Erythroblast (primary cell): ENCODE results near the gene IFITM5.

Experiments
- GATA1 ChIP-seq: IDR thresholded peaks from 2 replicates; pipeline ENCODE4 v1.6.1; 2011; ENCODE audit warnings: low read depth, mild to moderate bottlenecking, control low read depth, low read length, moderate library complexity
- POLR2A ChIP-seq: IDR thresholded peaks from 2 replicates; pipeline ENCODE4 v1.6.1; 2011; ENCODE audit warnings: mild to moderate bottlenecking, low read length

- TF ChIP-seq POLR2A (no peak), GATA1 (no peak)
These were observed 15.8 kb downstream of the IFITM5 start for GRCh38 chr11:283405-284104.
